HG03159 (cell line): ENCODE data around the gene CBX8.
"Not testable (repeated sequence)": the region's sequence is repeated elsewhere in the genome, so short reads cannot be mapped to it uniquely, and the experiment has no call there.

Experiments used
- ATAC-seq: cut with Tn5 transposase; IDR thresholded peaks from one replicate; pipeline ENCODE4 v1.9.1; 2021; ENCODE audit warnings: mild to moderate bottlenecking, moderate library complexity; ENCODE audit not compliant: unreplicated experiment

CBX8 gene

DNA sequence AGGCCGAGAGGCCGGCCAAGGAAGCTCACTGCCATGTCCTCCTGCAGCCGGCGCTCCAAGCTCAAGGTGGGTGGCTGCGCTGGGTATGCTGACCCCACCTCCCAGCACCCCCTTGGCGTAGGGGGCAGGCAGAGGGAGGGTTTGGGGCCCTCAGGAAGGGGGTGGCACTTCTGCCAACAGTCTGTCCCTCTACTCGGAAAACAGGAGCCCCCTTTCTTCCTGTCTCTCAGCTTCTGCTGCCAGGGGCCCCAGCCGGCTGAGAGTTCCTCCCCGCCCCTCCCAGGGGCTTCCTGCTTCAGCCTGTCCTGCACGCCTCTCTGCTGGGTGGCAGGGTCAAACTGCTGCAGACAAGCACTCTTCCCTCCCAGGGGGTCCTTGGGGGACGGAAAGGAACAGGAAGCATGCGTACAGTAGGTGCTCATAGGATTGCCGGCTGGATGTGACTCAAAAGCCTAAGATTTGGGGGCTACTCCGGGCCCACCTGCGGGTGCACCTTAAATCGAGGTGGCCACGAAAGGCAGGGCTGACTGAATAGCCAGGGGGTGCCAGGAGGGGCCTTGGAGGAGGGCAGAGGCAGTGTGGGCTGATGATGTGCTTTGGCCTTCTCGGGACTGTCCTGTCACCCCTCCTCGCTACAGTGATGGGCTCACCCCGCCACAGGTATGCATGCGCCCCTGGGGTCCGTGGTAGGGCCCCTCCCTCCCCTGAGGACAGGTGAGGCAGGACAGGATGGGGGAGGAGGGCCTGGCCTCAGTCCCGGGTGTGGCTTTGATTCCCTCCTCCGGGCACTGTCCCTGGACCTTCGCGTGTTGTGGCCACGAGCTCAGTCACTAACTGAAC is 14.9 kb downstream of the CBX8 start:
- no peak for ATAC-seq

DNA sequence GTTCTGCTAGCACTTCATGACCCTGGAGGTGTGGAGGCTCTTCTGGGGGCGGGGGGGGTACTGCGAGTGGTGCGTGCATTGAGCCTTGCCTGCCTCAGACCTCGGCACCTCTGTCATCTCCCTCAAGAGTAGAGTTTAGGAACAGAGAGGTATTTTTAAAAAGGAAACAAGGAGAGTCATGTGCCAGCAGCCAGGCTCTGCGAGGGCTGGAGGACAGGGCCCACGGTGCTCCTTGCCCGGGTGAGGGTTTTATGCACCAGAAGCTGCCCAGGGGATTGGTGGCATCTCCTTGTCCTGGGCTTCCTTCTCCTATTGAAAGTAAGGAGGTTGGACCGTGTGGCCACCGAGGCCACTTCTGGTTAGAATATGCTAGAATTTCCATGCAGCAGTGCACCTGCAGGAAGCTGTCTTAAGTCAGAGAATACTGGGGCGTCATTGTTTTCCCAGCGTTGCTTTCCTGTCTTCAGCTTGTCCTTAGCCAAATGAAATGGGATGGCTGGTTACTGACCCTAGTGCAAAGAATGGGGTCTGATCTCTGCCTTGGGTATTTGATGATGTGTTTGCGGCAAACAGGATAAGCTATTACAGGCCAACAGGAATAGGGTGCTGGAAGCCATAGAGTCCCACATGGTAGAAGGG is 15.7 kb downstream of the CBX8 start:
- no peak for ATAC-seq

DNA sequence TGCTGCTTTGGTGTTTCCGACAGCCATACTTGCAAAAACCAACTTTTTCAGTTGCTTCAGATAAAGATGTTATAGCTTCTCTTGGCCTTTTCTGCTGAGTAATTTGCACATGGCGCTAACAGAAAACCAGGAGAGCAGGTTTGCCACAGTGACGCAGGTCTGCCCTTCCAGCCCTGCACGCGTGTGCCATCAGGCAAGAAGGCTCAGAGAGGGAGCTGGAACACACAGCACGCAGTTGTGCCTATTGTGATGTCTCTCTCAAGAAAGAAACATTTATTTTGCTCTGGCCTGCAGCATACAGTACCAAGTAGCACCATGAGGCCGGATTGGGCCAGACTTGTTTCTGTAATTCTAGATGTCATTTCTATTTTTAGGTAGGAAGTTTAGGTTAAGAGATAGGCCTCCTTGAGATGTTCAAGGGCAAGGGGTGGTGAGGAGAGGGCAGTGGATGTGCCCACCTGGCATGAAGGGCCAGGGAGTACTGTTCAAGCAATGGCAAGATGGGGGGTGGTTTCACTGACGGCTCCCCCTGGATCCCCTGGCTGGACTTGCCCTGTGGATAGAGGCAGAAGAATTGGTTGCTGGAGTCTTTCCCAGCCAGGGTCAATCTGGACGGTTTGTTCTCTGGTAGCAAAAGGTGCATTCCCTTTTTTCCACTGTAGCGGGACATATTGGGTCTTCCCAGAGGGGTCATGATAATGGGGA is 17.1 kb downstream of the CBX8 start:
- no peak for ATAC-seq

DNA sequence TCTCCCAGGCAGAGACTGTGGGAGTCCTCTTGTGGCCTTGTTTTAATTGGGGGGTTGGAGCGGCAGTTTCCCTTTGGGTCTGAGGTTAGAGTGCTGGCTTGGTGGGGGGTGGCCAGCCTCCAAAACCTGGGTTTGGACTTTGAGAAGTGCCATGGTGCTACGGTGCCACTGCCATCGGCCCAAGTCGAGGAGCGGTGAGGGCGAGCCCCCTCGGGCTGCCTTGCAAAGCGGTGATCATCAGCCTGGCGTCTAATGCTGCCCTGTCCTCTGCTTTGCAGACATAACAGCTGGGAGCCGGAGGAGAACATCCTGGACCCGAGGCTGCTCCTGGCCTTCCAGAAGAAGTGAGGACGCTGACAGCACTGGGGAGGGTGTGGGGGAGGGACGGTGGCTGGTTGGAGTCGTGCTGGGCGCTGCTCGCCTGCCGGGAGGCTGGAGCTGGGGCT is 17.8 kb downstream of the CBX8 start:
- no peak for ATAC-seq

DNA sequence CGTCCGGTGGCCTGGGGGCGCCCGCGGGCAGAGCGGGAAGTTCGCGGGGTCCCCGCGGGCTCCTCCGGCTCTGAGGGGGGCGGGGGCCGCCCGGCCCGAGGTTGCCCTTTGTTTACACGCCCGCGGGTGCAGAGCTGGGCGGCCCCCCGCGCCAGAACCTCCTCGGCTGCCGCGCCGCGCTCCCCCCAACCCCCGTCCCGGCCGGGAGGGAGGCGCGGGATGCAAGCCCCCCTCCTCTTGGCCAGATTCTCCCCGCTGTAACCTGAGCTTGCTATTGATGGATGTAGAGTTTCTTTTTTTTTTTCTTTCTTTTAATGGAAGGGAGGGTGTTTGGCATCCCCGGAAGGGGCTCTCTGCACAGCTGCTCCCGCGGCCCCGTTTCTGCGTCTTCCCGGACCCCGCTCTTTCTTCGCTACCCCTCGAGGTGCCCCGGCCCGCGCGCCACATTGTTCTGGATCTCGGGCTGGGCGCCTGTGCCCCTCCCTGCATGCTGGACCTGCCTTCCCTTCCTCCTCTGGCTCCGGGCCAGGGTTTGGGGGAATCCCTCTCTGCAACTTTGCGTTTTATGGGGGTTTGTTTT is 18.3 kb downstream of the CBX8 start:
- ATAC-seq = no peak

DNA sequence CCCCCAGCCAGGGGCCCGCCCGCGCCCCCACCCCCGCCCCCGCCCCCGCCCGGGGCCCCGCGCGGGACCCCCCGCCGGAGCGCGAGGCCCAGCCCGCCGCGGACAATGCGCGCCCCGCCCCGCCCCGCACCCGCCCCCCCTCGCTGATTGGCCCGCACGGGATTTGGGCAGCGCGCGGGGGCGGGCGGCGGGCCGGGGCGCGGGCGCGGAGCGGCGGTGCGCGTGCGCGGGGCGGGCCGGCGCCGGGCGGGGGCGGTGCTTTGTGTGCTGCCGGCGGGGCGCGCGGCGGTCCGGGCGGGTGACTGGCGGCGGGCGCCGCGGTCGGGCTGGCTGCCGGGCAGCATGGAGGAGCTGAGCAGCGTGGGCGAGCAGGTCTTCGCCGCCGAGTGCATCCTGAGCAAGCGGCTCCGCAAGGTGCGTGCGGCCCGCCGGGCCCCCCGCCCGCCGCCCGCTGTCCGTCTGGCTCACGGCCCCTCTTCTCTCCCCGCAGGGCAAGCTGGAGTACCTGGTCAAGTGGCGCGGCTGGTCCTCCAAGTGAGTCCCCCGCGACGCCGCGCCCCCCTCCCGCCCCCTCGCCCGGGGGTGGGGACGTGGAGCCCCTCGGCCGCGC is 18.9 kb downstream of the CBX8 start, which contains the start of gene CBX2:
TSS of gene CBX2 (plus strand) at position 255 of the 610 bp plus-strand sequence. CDS start at position 343, 88 bp downstream.
- peak; percentile 76 for ATAC-seq

DNA sequence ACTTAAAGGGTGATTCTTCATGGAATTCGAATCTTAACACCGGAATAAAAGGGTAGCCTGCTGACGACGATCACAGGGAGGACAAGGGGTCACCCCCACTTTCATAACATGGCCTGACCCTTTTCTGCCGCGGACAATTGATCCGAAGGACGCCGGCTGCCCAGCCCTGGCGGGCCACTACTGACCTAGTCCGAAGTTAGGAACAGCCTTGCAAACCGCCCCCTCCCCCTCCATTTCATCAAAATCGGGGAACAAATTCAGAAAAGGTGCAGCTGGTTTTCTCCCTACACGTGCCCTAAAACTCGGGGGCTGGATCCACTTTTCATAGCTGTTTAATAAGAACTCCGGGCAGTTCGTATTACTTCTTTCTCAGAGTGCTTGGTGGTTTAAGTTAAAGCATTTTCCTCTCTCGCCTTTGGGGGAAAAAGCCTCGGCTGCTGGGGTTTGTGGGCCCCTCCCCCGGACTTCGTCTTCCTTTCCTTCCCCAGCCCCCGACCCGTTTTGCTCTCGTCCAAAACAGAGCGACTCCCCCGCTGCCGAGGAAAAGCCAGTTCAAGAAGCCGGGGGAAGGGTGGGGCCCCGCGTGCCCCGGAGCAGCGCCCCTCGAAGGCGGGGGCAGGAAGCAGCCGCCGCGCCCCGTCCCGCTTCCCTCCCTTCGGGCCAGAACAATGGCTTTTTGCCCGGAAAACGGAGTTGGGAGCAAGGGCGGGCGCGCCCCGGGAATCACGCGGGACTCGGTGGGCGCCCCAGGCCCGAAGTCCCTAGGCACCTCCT is 19.6 kb downstream of the CBX8 start:
- ATAC-seq = peak; percentile 12

DNA sequence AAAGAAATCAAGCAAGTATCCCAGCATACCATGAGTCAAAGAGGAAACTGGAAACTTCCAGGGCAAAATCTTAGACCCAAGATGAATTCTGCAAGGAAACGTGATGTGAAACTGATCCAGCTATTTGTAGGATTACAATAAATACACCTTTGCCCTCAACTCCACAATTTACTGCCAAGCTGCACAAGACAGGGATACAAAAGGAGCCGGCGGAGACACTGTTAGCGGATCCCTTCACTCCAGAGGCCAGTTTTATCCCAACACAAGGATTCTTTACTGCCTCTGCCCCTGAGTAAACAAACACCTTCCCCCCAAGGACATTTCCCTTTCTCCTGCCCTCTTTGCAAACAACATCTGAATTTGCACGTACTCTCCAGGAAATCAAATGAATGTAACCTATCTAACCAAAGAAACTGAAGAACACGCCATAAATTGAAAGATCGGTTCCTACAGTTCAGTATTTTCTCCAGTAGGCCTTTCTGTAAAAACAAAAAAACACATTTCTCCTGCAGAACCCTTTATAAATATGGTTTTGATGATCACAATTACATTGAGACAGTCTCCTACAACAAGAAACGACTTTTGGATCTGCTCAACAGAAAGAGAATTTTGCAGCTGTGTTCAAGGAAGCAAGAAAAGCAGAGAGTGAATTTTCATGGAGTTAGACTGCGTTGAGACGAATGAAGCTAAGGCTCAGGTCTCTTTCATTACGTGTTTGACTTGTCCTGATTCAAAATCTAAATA is 20.3 kb downstream of the CBX8 start:
- ATAC-seq = no peak

DNA sequence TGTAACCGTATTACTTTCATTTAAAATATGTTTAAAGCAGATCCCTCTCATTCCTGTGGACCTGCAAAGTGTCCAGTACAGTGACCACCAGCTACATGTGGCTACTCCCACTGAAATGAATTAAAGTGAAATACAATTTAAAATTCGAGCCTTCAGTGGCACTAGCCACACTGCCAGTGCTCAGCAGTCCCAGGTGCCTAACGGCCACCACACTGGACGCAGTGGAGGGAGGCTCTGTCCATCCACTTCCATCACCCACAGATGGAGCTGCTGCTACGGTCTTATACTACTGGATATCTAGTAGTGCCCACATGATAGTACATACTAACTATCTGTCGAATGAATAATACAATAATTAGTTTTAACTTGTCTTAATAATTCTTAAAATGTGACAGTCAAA is 21.2 kb downstream of the CBX8 start:
- ATAC-seq = no peak

DNA sequence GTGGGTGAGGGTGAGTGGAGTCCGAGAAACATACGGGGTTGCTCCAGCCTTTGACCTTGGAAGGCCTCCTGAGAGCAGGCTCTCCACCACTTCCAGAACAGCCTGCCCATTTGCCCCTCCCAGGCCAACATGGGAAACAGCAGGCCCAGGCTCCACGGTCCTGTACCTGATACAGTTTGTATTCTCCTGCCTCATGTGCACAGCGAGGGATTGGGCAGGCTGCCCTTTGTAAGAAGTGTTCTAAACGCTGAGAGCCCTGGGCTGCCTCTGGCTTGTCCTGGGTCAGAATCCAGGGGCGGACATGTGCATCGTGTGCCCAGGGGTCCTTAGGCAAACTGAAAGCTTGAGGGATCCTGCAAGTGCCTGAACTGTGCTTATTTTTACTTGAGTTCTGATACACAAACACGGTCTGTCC is 22.3 kb downstream of the CBX8 start:
- ATAC-seq = no peak

DNA sequence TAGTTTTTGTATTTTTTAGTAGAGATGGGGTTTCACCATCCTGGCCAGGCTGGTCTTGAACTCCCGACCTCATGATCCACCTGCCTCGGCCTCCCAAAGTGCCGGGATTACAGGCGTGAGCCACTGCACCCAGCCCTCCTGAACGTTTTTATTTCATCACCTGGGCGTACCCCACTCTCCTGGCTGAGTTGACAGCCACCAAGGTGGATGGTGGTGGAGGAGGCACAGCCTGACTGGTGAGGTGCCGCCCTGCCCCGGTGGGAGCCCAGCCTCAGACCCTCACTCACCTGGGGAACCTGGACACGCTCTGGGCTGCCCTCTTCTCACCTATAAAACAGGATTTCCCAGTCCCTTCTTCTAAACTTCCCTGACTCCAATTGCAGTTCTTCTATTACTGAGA is 24.2 kb downstream of the CBX8 start:
- not testable (repeated sequence) for ATAC-seq

DNA sequence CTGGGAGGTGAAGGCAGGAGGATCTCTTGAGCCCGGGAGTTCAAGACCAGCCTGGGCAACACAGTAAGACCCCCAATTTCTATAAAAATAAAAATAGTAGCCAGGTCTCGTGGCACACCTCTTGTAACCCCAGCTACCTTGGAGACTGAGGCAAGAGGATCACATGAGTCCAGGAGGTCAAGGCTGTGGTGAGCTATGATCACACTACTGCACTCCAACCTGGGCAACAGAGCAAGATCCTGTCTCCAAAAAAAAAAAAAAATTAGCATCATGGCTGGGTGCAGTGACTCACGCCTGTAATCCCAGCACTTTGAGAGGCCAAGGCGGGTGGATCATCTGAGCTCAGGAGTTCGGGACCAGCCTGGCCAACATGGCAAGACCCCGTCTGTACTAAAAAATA is 25.6 kb downstream of the CBX8 start:
- ATAC-seq = no peak

DNA sequence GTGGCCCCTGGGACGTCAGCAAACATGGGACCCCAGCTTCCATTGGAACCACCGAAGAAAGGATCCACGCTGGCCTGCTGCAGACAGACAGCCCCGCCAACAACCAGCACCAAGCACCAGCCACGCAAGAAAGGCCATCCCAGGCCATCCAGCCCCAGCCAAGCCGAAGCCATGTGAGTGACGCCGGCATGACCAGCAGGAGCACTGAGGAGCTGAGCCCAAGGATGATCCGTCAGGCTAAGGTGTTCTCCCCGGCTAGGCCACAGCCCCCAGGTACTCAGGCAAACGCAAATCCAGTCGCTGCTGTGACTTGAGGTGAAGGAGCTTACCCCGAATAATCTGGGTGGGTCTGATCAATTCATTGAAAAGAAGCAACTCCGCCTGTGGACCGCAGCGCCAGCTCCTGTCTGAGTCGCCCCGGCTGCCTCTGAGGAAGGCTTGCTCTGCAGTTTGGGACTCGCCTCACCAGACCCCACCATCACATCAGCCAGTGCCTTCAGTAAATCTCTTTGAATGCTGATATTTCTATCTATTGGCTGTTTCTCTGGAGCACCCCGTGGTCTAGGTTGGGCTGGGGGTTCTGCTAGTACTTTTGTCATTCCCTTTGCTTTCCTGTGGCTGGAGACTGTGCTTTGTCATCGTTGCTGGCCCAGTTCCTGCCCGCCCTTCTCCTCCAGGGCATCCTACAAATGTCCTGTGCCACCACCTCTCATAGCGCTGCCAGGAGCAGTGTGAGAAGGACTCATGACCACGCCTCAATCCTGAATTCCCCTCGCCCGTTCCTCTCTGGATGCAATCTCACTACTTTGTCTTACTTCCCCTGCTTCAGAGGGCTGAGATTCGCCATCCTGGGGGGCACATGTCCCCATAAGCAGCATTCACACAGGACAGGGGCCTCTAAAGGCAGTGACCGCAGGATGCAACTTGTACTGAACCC is 27.0 kb downstream of the CBX8 start:
- no peak for ATAC-seq

DNA sequence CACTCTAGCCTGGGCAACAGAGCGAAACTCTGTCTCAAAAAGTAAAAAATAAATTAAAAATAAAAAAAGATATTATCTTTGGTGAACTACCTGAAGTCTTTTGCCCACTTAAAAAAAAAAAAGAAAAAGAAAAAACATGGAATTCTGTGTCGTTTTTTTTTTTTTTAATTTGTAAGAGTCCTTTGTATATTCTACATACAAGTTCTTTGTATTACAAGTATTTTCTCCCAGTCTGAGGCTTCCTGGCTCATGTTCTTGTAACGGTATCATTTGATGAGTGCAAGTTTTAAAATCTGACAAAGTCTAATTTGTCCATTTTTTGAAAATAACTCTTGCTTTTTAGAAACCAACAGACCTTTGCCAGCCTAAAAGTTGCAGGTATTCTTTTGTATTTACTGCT is 31.2 kb downstream of the CBX8 start:
- ATAC-seq = no peak

DNA sequence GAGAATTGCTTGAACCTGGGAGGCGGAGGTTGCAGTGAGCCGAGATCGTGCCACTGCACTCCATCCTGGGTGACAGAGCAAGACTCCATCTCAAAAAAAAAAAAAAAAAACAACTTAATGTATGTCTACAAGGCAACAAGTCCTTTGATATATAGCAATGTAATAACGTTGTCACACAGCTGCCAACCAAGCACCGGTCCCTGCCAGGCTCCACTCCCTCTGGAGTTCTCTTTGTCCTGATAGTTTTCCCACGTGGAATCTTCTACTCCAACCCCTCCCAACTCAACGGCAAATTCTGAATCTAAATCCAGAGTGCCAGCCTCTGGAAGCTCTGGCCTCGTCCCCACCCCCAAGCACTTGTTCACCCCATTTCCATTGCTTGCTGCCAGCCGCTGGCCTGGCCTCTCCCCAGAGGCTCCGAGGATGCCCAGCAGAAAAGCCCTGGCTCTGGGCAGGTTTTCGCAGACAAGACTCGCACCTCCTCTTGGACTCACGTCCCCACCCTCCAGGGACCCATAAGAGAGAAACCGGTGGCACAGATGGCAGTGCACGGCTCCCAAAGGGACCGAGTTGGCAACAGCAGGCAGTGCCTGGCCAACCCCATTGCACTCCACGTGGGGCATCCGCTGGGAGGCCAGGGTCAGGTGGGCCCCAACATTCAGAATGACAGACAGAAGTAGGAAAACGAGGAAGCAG is 34.8 kb downstream of the CBX8 start:
- no peak for ATAC-seq

DNA sequence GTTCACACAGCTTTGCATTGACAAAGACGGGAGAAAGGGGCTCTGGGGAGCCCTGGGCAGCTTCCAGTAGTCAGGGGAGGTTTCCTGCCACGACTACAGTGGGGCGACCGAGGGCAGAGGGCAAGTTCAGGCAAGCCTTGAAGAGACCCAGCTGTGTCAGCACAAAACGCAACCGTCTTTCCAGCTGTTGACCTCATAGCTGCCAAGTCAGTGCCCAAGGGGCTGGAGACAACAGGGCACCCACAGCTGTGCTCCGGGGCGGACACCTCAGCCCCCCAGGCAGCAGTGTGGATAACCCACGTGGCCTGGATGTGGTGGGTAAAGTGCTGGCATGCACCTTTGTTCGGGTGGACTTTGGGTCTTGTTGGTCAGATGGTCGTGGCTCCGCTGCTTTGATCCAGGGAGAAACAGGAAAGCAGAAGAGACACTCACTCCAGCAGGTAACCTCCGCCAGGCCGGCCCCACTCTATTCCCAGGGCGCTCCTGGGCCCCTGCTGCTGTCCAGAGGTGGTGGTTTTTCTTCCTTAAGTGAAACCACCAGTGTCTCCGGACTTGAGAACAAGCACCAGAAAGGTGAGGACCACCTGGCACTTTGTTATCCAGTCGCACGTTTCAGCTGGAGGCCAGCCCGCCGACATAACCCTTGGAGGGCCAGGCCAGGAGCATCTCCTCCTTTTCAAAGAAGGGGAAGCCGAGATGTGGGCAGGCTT is 36.5 kb downstream of the CBX8 start:
- no peak for ATAC-seq

DNA sequence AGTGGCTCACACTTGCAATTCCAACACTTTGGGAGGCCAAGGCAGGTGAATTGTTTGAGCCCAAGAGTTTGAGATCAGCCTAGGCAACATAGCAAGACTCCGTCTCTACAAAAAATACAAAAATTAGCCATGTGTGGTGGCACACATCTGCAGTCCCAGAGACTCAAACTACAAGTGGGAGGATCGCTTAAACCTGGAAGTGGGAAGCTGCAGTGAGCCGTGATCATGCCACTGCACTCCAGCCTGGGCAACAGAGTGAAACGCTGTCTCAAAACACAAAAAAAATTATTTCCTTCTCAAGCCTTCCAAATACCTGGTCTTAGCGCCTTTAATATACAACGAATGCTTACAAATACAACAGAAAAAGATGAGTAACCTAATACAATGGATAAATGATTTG is 38.6 kb downstream of the CBX8 start:
- ATAC-seq = no peak
